ENCODE measurements around the gene CNN3. TPM values are rescaled to one million over a fixed set of nuclear protein-coding genes. Genes with fewer than 3 reads are reported as not detected.
A peak's percentile ranks its signal among the peaks of the same experiment; 100 is the strongest.

CNN3 gene
- polyA plus RNA-seq, 1 of the 3 experiments (the other 2 are of a cell fraction) = 204 TPM

DNA sequence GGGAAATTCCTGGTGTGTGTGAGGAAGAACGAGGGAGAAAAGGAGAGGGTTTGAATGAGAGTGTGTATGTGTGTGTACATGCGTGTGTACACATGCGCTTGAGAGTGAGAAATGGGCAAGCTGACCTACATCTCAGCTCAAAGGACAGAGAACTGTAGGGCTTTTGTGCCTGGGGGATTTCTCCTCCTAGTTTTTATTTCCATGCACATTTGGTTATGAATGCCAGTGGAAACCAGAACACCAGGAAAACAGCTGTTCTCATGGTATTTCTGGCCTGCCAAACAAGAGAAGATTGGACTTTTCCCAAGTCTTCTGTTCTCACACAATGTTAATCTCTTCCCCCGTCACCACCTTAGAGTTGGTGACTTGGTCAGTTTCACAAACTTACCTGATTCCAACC is 61.5 kb downstream of the CNN3 start:
- peak overlapping the region; percentile 41; the same call in 1 of the 2 replicates for H3K4me2 ChIP-seq
- no peaks in the 10 kb centered on the region for H3K9me2 ChIP-seq
- H3K27ac ChIP-seq (ENCODE audit: low read depth in 2 of 2, low read length in 1 of 2) = peak overlapping the region; percentile 90 to 98
- H4K20me1 ChIP-seq (ENCODE audit: insufficient read depth) = no peaks in the 10 kb centered on the region
- 78% methylated on average over 4 of the region's 4 CpGs for WGBS (ENCODE audit: low lambda C conversion rate)
- no peak for TF ChIP-seq RAD21 (IDR thresholded peaks at IDR 0.05; ENCODE audit: low read length)
- TF ChIP-seq RCOR1 (IDR thresholded peaks at IDR 0.05; ENCODE audit: low read length) = peak; percentile 70
- no peak for TF ChIP-seq FOXJ3 (CRISPR knock-in tag; IDR thresholded peaks at IDR 0.05)
- TF ChIP-seq SMC3 (IDR thresholded peaks at IDR 0.05; ENCODE audit: low read depth, low read length) = no peak
- no peak for TF ChIP-seq MXI1 (IDR thresholded peaks at IDR 0.05; ENCODE audit: low read depth, low read length)
- peak; percentile 33 for TF ChIP-seq CHD2 (IDR thresholded peaks at IDR 0.05; ENCODE audit: low read length, partially characterized antibody)
- TF ChIP-seq FOXM1 (IDR thresholded peaks at IDR 0.05; ENCODE audit: low read depth) = no peak
- TF ChIP-seq, protein P1, sequence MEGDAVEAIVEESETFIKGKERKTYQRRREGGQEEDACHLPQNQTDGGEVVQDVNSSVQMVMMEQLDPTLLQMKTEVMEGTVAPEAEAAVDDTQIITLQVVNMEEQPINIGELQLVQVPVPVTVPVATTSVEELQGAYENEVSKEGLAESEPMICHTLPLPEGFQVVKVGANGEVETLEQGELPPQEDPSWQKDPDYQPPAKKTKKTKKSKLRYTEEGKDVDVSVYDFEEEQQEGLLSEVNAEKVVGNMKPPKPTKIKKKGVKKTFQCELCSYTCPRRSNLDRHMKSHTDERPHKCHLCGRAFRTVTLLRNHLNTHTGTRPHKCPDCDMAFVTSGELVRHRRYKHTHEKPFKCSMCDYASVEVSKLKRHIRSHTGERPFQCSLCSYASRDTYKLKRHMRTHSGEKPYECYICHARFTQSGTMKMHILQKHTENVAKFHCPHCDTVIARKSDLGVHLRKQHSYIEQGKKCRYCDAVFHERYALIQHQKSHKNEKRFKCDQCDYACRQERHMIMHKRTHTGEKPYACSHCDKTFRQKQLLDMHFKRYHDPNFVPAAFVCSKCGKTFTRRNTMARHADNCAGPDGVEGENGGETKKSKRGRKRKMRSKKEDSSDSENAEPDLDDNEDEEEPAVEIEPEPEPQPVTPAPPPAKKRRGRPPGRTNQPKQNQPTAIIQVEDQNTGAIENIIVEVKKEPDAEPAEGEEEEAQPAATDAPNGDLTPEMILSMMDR (IDR thresholded peaks at IDR 0.05) = no peak
- TF ChIP-seq, protein P2, sequence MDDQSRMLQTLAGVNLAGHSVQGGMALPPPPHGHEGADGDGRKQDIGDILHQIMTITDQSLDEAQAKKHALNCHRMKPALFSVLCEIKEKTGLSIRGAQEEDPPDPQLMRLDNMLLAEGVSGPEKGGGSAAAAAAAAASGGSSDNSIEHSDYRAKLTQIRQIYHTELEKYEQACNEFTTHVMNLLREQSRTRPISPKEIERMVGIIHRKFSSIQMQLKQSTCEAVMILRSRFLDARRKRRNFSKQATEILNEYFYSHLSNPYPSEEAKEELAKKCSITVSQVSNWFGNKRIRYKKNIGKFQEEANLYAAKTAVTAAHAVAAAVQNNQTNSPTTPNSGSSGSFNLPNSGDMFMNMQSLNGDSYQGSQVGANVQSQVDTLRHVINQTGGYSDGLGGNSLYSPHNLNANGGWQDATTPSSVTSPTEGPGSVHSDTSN (IDR thresholded peaks at IDR 0.05) = peak; percentile 33; the same call in 1 of the 2 replicates
- TF ChIP-seq SIN3A (IDR thresholded peaks at IDR 0.05; ENCODE audit: borderline replicate concordance, low read depth, low read length) = no peak
- no peak for TF ChIP-seq GATA2 (CRISPR knock-in tag; IDR thresholded peaks at IDR 0.05)
- TF ChIP-seq, protein P3, sequence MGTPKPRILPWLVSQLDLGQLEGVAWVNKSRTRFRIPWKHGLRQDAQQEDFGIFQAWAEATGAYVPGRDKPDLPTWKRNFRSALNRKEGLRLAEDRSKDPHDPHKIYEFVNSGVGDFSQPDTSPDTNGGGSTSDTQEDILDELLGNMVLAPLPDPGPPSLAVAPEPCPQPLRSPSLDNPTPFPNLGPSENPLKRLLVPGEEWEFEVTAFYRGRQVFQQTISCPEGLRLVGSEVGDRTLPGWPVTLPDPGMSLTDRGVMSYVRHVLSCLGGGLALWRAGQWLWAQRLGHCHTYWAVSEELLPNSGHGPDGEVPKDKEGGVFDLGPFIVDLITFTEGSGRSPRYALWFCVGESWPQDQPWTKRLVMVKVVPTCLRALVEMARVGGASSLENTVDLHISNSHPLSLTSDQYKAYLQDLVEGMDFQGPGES (IDR thresholded peaks at IDR 0.05; ENCODE audit: low read depth, low read length) = no peak
- no peak for TF ChIP-seq TAF1 (IDR thresholded peaks at IDR 0.05; ENCODE audit: borderline replicate concordance, low read depth, low read length)
- no peak for TF ChIP-seq YY1 (IDR thresholded peaks at IDR 0.05; ENCODE audit: low read depth)
- no peak for TF ChIP-seq RXRA (IDR thresholded peaks at IDR 0.05; ENCODE audit: borderline replicate concordance, low read depth)
- TF ChIP-seq, protein P4, sequence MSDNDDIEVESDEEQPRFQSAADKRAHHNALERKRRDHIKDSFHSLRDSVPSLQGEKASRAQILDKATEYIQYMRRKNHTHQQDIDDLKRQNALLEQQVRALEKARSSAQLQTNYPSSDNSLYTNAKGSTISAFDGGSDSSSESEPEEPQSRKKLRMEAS (IDR thresholded peaks at IDR 0.05; ENCODE audit: low read depth) = no peak
- no peak for TF ChIP-seq NFIC (IDR thresholded peaks at IDR 0.05; ENCODE audit: borderline replicate concordance)
- peak; percentile 77 for TF ChIP-seq TCF12 (IDR thresholded peaks at IDR 0.05)
- no peak for TF ChIP-seq ELF1 (IDR thresholded peaks at IDR 0.05)
- no peak for TF ChIP-seq TEAD4 (IDR thresholded peaks at IDR 0.05; ENCODE audit: borderline replicate concordance, insufficient read depth)
- H2AFZ ChIP-seq (ENCODE audit: low read depth) = no peak overlapping the region
- no peaks in the 10 kb centered on the region for H3K79me2 ChIP-seq (ENCODE audit: insufficient read depth)
- H3K9ac ChIP-seq = peak overlapping the region; percentile 24; the same call in 1 of the 2 replicates
- CTCF ChIA-PET = interaction anchor here (0.6 to 7.0 kb wide), 8 partner anchors 11 to 178 kb away, joined by 3 to 41 read pairs (median 3); no protein-coding TSS in a partner anchor
- H3K36me3 ChIP-seq (replicated peaks in 1 of 2; ENCODE audit: control insufficient read depth in 1 of 2, insufficient read depth in 2 of 2, low read length in 1 of 2) = no peaks in the 10 kb centered on the region
- no peaks in the 10 kb centered on the region for H3K27me3 ChIP-seq (ENCODE audit: insufficient read depth)
- H3K4me3 ChIP-seq (ENCODE audit: low read depth in 2 of 2, low read length in 1 of 2) = no peak overlapping the region
- H3K4me1 ChIP-seq (ENCODE audit: control insufficient read depth in 1 of 2, insufficient read depth in 2 of 2, low read depth in 1 of 2, low read length in 1 of 2) = peaks cover 20 to 46% of the 10 kb centered on the region in 2 experiments
- POLR2A ChIA-PET = no interaction called here
- peaks cover 42% of the 10 kb centered on the region for H3F3A ChIP-seq (replicated peaks; ENCODE audit: insufficient read depth)
- H3K9me3 ChIP-seq = no peaks in the 10 kb centered on the region
- DNase-seq = no peak
